ENCODE results near the gene CASZ1.

DNA sequence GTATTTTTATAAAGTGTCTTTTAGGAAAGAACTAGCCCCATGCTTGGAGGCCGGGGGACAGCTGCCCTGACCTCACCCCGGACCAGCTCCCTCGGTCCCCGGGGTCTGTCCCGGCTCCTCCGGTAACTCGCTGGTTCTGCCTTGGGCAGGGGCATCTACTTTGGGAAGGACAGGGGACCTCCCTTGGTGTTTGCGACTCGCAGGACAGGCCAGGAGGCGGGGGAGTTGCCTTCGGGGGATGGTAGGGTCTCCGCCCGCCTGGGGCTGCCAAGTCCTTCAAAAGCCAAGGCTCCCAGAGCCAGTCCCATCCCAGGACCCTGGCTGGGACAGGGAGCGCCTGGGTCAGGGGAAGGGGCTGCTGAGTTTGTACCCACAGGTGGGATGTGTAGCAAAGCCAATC is 163.8 kb downstream of the CASZ1 start:
- TF ChIP-seq EP300 (IDR thresholded peaks at IDR 0.05) (no peak), CEBPB (IDR thresholded peaks at IDR 0.05) (no peak), TFCP2L1 (CRISPR knock-in tag; IDR thresholded peaks at IDR 0.05) (no peak), POLR2A (IDR thresholded peaks at IDR 0.05; ENCODE audit: low read length) (no peak), RFX5 (IDR thresholded peaks at IDR 0.05) (no peak), ZC3H11A (IDR thresholded peaks at IDR 0.05) (no peak), ESRRA (IDR thresholded peaks at IDR 0.05; ENCODE audit: borderline replicate concordance, low read length) (no peak), FOSL2 (IDR thresholded peaks at IDR 0.05) (no peak), FOSL2 (CRISPR knock-in tag; IDR thresholded peaks at IDR 0.05) (no peak), SMC3 (IDR thresholded peaks at IDR 0.05) (no peak)
- TF ChIP-seq, protein P1, sequence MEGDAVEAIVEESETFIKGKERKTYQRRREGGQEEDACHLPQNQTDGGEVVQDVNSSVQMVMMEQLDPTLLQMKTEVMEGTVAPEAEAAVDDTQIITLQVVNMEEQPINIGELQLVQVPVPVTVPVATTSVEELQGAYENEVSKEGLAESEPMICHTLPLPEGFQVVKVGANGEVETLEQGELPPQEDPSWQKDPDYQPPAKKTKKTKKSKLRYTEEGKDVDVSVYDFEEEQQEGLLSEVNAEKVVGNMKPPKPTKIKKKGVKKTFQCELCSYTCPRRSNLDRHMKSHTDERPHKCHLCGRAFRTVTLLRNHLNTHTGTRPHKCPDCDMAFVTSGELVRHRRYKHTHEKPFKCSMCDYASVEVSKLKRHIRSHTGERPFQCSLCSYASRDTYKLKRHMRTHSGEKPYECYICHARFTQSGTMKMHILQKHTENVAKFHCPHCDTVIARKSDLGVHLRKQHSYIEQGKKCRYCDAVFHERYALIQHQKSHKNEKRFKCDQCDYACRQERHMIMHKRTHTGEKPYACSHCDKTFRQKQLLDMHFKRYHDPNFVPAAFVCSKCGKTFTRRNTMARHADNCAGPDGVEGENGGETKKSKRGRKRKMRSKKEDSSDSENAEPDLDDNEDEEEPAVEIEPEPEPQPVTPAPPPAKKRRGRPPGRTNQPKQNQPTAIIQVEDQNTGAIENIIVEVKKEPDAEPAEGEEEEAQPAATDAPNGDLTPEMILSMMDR (IDR thresholded peaks at IDR 0.05) = no peak
- TF ChIP-seq, protein P2, sequence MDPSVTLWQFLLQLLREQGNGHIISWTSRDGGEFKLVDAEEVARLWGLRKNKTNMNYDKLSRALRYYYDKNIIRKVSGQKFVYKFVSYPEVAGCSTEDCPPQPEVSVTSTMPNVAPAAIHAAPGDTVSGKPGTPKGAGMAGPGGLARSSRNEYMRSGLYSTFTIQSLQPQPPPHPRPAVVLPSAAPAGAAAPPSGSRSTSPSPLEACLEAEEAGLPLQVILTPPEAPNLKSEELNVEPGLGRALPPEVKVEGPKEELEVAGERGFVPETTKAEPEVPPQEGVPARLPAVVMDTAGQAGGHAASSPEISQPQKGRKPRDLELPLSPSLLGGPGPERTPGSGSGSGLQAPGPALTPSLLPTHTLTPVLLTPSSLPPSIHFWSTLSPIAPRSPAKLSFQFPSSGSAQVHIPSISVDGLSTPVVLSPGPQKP (IDR thresholded peaks at IDR 0.05; ENCODE audit: low read depth, low read length) = no peak
- TF ChIP-seq, protein P3, sequence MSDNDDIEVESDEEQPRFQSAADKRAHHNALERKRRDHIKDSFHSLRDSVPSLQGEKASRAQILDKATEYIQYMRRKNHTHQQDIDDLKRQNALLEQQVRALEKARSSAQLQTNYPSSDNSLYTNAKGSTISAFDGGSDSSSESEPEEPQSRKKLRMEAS (IDR thresholded peaks at IDR 0.05) = no peak
